ENCODE data around the gene STAT3. TPM values are rescaled to one million over a fixed set of nuclear protein-coding genes. Genes with fewer than 3 reads are reported as not detected.

Gene STAT3
- total RNA-seq, 1 donor = 180 TPM

GRCh38 chr17:42414704-42415409 is 26.6 kb upstream of the STAT3 start:
- DNase-seq (ENCODE audit: low read depth) = no peak
- no peak for TF ChIP-seq CTCF (IDR thresholded peaks at IDR 0.05; ENCODE audit: insufficient read depth, low read depth, low read length)
- H3K4me3 ChIP-seq (ENCODE audit: low read depth, low read length) = no peak overlapping the region

DNA sequence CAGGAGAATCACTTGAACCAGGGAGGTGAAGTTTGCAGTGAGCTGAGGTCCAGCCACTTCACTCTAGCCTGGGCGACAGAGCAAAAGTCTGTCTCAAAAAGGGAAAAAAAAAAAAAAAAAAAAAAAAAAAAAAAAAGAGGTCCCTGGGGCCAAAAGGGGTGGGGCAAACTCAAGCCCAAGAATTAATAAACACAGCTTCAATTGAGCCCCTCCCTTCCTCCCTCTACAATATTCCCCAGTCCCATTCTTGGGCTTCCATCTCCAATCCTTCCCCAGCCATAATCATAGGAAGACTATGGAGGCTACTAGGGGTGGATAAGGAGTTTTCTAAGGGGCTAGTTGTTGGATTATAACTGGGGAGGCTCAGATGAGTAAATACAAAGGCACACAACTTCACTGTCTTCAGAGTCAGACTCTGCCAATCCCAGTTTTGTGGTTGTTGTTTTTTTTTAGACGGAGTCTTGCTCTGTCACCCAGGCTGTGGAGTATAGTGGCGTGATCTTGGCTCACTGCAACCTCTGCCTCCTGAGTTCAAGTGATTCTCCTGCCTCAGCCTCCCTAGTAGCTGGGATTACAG is 25.3 kb upstream of the STAT3 start:
- no peak for TF ChIP-seq CTCF (IDR thresholded peaks at IDR 0.05; ENCODE audit: insufficient read depth, low read depth, low read length)
- DNase-seq (ENCODE audit: low read depth) = peak; percentile 33
- H3K4me3 ChIP-seq (ENCODE audit: low read depth, low read length) = no peak overlapping the region

GRCh38 chr17:42411905-42412679 is 23.9 kb upstream of the STAT3 start:
- no peak for TF ChIP-seq CTCF (IDR thresholded peaks at IDR 0.05; ENCODE audit: insufficient read depth, low read depth, low read length)
- DNase-seq (ENCODE audit: low read depth) = no peak
- no peak overlapping the region for H3K4me3 ChIP-seq (ENCODE audit: low read depth, low read length)

DNA sequence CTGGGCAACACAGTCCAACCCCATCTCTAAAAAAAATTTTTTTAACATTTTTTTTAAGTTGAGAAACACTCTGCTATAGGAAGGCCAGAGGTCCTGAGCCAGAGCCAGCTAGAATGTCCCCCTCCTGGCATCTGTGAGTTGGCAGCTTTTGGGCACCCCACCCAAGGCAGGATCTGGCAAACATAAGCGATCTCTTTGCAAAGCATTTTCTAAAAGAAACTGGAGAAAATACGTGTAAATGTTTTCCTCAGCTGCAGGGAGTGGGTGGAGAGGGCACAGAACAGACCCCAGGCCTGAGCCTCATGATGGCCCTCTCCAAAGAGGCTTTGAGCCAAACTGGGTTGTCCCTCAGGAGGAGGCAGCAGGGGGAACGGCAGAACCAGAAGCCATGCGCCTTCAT is 23.1 kb upstream of the STAT3 start:
- no peak for DNase-seq (ENCODE audit: low read depth)
- no peak overlapping the region for H3K4me3 ChIP-seq (ENCODE audit: low read depth, low read length)
- no peak for TF ChIP-seq CTCF (IDR thresholded peaks at IDR 0.05; ENCODE audit: insufficient read depth, low read depth, low read length)

DNA sequence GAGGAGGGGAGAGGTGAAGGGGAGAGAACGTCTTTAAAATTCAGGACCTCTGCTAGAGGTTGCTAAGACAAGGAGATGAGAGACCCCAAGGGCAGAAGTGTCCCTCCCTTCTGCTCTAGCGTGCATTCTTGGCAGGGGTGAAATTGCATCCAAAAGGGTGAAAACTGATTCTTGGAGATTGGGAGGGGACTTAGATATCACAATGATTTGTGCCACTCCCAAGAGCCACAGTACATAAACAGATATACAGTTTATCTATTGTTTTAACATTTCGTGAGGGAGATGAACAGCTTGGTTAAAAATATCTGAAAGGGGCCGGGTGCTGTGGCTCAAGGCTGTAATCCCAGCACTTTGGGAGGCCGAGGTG is 22.1 kb upstream of the STAT3 start:
- TF ChIP-seq CTCF (IDR thresholded peaks at IDR 0.05; ENCODE audit: insufficient read depth, low read depth, low read length) = no peak
- no peak for DNase-seq (ENCODE audit: low read depth)
- H3K4me3 ChIP-seq (ENCODE audit: low read depth, low read length) = no peak overlapping the region

DNA sequence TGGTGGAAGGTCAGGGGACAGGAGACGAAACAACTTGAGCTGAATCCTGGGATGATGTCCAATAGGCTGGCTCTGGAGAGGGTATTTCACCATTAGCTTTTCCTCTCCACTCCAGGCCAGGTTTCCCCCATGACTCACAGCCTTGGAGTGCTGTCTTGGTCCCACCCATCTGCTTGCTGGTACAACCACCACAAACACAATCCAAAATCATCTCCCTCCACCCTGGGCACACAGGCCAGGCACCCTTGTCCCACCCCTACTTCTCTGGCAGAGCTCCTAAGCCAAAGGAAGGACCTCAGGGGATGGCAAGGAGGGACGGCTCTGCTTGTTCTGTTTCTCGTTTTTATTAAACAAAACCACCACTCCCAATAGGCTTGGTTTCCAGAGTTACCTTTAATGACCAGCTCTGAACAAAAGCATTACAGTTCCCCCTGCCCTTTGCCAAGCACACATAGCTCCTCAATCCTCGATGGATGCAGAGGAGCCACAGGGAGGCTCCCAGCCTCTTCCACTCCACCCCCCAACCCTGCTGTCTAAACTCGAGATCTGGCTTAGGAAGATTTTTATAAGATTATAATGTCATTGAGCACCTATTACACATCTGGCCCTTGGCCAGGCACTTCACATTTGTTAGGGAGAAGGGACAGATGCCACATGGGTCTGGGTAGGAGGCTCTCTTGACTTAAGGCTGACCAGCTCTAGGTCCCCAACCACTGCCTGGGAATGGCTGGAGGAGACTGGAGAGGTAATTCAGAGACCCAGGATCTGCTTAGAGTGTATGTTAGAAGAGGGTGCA is 21.5 kb upstream of the STAT3 start:
- no peak overlapping the region for H3K4me3 ChIP-seq (ENCODE audit: low read depth, low read length)
- TF ChIP-seq CTCF (IDR thresholded peaks at IDR 0.05; ENCODE audit: insufficient read depth, low read depth, low read length) = no peak
- peak; percentile 92 for DNase-seq (ENCODE audit: low read depth)
